A549 (cell line): ENCODE data around the gene HAUS3.

Source experiments
- CTCF ChIP-seq: fragments of >200 bp; sonication (Bioruptor Twin); formaldehyde crosslinking; IDR thresholded peaks from 3 replicates; pipeline ENCODE4 v1.5.1; 2016
- ELK1 ChIP-seq: fragments of 150-350 bp; IDR thresholded peaks from 2 replicates; pipeline ENCODE4 v1.6.1; 2014; ENCODE audit warnings: low read depth, mild to moderate bottlenecking, low read length
- JUNB ChIP-seq: fragments of >200 bp; sonication (Bioruptor Twin); formaldehyde crosslinking; IDR thresholded peaks from 2 replicates; pipeline ENCODE4 v1.6.1; 2016
- MAX ChIP-seq: IDR thresholded peaks from 2 replicates; pipeline ENCODE4 v1.6.1; 2012
- NR3C1 ChIP-seq: fragments of >200 bp; sonication (Bioruptor Twin); formaldehyde crosslinking; IDR thresholded peaks from 3 replicates; pipeline ENCODE4 v1.6.1; 2017
- POLR2A ChIP-seq: IDR thresholded peaks from 2 replicates; pipeline ENCODE4 v1.6.1; 2012; ENCODE audit warnings: mild to moderate bottlenecking, low read length
- SREBF2 ChIP-seq: fragments of 450-650 bp; IDR thresholded peaks from 2 replicates; pipeline ENCODE4 v1.6.1; 2014; ENCODE audit warnings: mild to moderate bottlenecking, moderate library complexity
- USF2 ChIP-seq: fragments of 450-650 bp; IDR thresholded peaks from 2 replicates; pipeline ENCODE4 v1.6.1; 2014; ENCODE audit warnings: antibody characterized with exemption

GRCh38 chr4:2194496-2194895 lies 47.4 kb downstream of the HAUS3 start:
- TF ChIP-seq CTCF (no peak), JUNB (no peak), MAX (no peak), POLR2A (no peak), ELK1 (no peak), SREBF2 (no peak), NR3C1 (no peak), USF2 (no peak)
